ENCODE results near the gene SEL1L3.

GRCh38 chr4:25878676-25879075 is 15.9 kb upstream of the SEL1L3 start:
- TF ChIP-seq EZH2phosphoT487 (IDR thresholded peaks at IDR 0.05; ENCODE audit: low read depth) (no peak), CTCF (IDR thresholded peaks at IDR 0.05; ENCODE audit: low read depth, low read length) (no peak)
